Measurements from ENCODE around the gene BANP. TPM values are rescaled to one million over a fixed set of nuclear protein-coding genes. Genes with fewer than 3 reads are reported as not detected.

Gene BANP
- total RNA-seq, 1 experiment from 2014 or later: 49.6 TPM

DNA sequence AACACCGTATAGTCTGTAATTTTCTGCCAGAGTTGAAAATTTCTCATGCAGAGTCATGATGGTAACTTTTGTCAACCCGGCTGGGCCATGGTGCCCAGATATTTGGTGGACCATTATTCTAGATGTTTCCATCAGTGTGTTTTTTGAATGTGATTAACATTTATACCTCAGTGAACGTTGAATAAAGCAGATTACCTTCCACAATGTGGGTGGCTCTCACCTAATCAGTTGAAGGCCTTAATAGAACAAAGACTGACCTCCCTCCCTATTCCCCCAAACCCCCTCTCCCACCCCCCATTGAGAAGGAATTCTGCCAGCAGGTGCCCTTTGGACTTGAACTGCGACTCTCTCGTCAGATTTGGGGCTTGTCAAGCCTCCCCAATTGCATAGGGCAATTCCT lies 8.6 kb upstream of the BANP start:
- DNase-seq: no peak
- intact Hi-C loops (cut with micrococcal nuclease; ENCODE audit: unreplicated experiment): no loop called here
- no TSS peak for BruUV-seq (replicated peaks)
- peaks cover 27% of the 10 kb centered on the region for H3K4me1 Mint-ChIP-seq (ENCODE audit: low read depth, unreplicated experiment)
- CTCF ChIA-PET: interaction anchor here (0.7 kb wide), 1 partner anchor 261 kb away, joined by 5 read pairs; no protein-coding TSS in a partner anchor
- H3K4me3 Mint-ChIP-seq (ENCODE audit: low read depth, unreplicated experiment): no peak overlapping the region
- H3K36me3 Mint-ChIP-seq (ENCODE audit: insufficient read depth, unreplicated experiment): peaks cover 30% of the 10 kb centered on the region
- H3K27me3 Mint-ChIP-seq (ENCODE audit: unreplicated experiment): no peaks in the 10 kb centered on the region
- no peak overlapping the region for H3K27ac Mint-ChIP-seq (ENCODE audit: unreplicated experiment)
- peaks cover 5% of the 10 kb centered on the region for H3K9me3 Mint-ChIP-seq (ENCODE audit: low read depth, unreplicated experiment)
- TF ChIP-seq, protein P1, sequence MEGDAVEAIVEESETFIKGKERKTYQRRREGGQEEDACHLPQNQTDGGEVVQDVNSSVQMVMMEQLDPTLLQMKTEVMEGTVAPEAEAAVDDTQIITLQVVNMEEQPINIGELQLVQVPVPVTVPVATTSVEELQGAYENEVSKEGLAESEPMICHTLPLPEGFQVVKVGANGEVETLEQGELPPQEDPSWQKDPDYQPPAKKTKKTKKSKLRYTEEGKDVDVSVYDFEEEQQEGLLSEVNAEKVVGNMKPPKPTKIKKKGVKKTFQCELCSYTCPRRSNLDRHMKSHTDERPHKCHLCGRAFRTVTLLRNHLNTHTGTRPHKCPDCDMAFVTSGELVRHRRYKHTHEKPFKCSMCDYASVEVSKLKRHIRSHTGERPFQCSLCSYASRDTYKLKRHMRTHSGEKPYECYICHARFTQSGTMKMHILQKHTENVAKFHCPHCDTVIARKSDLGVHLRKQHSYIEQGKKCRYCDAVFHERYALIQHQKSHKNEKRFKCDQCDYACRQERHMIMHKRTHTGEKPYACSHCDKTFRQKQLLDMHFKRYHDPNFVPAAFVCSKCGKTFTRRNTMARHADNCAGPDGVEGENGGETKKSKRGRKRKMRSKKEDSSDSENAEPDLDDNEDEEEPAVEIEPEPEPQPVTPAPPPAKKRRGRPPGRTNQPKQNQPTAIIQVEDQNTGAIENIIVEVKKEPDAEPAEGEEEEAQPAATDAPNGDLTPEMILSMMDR (IDR thresholded peaks at IDR 0.05; ENCODE audit: unreplicated experiment): no peak

GRCh38 chr16:87945351-87946042 lies 5.7 kb upstream of the BANP start:
- peaks cover 41% of the 10 kb centered on the region for H3K4me1 Mint-ChIP-seq (ENCODE audit: low read depth, unreplicated experiment)
- BruUV-seq (replicated peaks): no TSS peak
- H3K27ac Mint-ChIP-seq (ENCODE audit: unreplicated experiment): peak overlapping the region; percentile 97
- no peaks in the 10 kb centered on the region for H3K27me3 Mint-ChIP-seq (ENCODE audit: unreplicated experiment)
- H3K9me3 Mint-ChIP-seq (ENCODE audit: low read depth, unreplicated experiment): no peaks in the 10 kb centered on the region
- intact Hi-C loops (cut with micrococcal nuclease; ENCODE audit: unreplicated experiment): no loop called here
- peak; percentile 98 for DNase-seq
- TF ChIP-seq, protein P1 (IDR thresholded peaks at IDR 0.05; ENCODE audit: unreplicated experiment): no peak
- H3K4me3 Mint-ChIP-seq (ENCODE audit: low read depth, unreplicated experiment): peak overlapping the region; percentile 64
- peaks cover 39% of the 10 kb centered on the region for H3K36me3 Mint-ChIP-seq (ENCODE audit: insufficient read depth, unreplicated experiment)
- CTCF ChIA-PET: interaction anchor here (0.6 to 1.5 kb wide), 6 partner anchors 15 to 492 kb away, joined by 3 to 4 read pairs (median 4); no protein-coding TSS in a partner anchor

GRCh38 chr16:87946596-87947347 lies 4.5 kb upstream of the BANP start:
- CTCF ChIA-PET: no interaction called here
- H3K27ac Mint-ChIP-seq (ENCODE audit: unreplicated experiment): peak overlapping the region; percentile 52
- peaks cover 52% of the 10 kb centered on the region for H3K36me3 Mint-ChIP-seq (ENCODE audit: insufficient read depth, unreplicated experiment)
- TF ChIP-seq, protein P1 (IDR thresholded peaks at IDR 0.05; ENCODE audit: unreplicated experiment): no peak
- intact Hi-C loops (cut with micrococcal nuclease; ENCODE audit: unreplicated experiment): no loop called here
- no peaks in the 10 kb centered on the region for H3K9me3 Mint-ChIP-seq (ENCODE audit: low read depth, unreplicated experiment)
- H3K4me3 Mint-ChIP-seq (ENCODE audit: low read depth, unreplicated experiment): peak overlapping the region; percentile 1
- no peak for DNase-seq
- BruUV-seq (replicated peaks): no TSS peak
- H3K4me1 Mint-ChIP-seq (ENCODE audit: low read depth, unreplicated experiment): peaks cover 41% of the 10 kb centered on the region
- no peaks in the 10 kb centered on the region for H3K27me3 Mint-ChIP-seq (ENCODE audit: unreplicated experiment)

GRCh38 chr16:87947356-87948118 lies 3.7 kb upstream of the BANP start:
- no peaks in the 10 kb centered on the region for H3K9me3 Mint-ChIP-seq (ENCODE audit: low read depth, unreplicated experiment)
- H3K36me3 Mint-ChIP-seq (ENCODE audit: insufficient read depth, unreplicated experiment): peaks cover 59% of the 10 kb centered on the region
- no peak for DNase-seq
- H3K4me1 Mint-ChIP-seq (ENCODE audit: low read depth, unreplicated experiment): peaks cover 48% of the 10 kb centered on the region
- intact Hi-C loops (cut with micrococcal nuclease; ENCODE audit: unreplicated experiment): no loop called here
- CTCF ChIA-PET: interaction anchor here (1.1 kb wide), 1 partner anchor 17 kb away, joined by 3 read pairs; no protein-coding TSS in a partner anchor
- no TSS peak for BruUV-seq (replicated peaks)
- TF ChIP-seq, protein P1 (IDR thresholded peaks at IDR 0.05; ENCODE audit: unreplicated experiment): no peak
- H3K27ac Mint-ChIP-seq (ENCODE audit: unreplicated experiment): peak overlapping the region; percentile 52
- no peaks in the 10 kb centered on the region for H3K27me3 Mint-ChIP-seq (ENCODE audit: unreplicated experiment)
- H3K4me3 Mint-ChIP-seq (ENCODE audit: low read depth, unreplicated experiment): peak overlapping the region; percentile 1

Data from Calu3 (cell line).